Mammary epithelial cell (primary cell): Measurements from ENCODE around the gene TIMM17A.

Source experiments
- EZH2 ChIP-seq: IDR thresholded peaks from 2 replicates; pipeline ENCODE4 v1.6.1; 2012; ENCODE audit warnings: low read length, inconsistent platforms, borderline replicate concordance
- TF ChIP-seq, protein P1 (sequence below), 2 donors: IDR thresholded peaks in 1 of 2; conservative IDR thresholded peaks in 1 of 2; 2 replicates each; pipeline ENCODE4 v1.5.1; 2011 to 2012; ENCODE audit warnings: inconsistent platforms in 2 of 2, low read length in 2 of 2, mild to moderate bottlenecking in 2 of 2, control low read depth in 1 of 2, low read depth in 1 of 2; ENCODE audit not compliant: insufficient read depth in 1 of 2; ENCODE audit errors: extremely low read depth in 1 of 2

DNA sequence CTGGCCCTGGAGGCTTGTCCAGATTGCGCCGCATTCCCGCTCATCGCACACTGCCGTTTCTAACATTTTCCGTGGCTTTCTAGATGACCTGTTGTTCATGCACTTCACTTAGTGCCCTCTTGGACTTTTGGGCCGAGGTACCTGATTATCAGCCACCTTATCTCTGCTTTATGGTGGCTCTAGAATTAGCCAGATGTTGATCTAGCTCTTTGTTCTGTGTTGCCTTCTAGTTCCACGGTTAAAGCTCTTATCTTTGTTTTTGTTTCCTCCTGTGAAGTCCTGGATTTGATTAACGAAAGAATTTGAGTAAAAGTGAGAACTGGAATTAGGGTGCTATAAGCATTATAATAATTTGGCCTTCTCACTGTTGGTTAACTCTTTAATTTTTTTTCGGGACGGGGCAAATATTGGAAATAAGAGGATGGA, 28.1 kb downstream of the TIMM17A start:
- TF ChIP-seq, protein P1, sequence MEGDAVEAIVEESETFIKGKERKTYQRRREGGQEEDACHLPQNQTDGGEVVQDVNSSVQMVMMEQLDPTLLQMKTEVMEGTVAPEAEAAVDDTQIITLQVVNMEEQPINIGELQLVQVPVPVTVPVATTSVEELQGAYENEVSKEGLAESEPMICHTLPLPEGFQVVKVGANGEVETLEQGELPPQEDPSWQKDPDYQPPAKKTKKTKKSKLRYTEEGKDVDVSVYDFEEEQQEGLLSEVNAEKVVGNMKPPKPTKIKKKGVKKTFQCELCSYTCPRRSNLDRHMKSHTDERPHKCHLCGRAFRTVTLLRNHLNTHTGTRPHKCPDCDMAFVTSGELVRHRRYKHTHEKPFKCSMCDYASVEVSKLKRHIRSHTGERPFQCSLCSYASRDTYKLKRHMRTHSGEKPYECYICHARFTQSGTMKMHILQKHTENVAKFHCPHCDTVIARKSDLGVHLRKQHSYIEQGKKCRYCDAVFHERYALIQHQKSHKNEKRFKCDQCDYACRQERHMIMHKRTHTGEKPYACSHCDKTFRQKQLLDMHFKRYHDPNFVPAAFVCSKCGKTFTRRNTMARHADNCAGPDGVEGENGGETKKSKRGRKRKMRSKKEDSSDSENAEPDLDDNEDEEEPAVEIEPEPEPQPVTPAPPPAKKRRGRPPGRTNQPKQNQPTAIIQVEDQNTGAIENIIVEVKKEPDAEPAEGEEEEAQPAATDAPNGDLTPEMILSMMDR (conservative IDR thresholded peaks at IDR 0.05 in 1 of 2, IDR thresholded peaks at IDR 0.05 in 1 of 2; ENCODE audit: extremely low read depth in 1 of 2, insufficient read depth in 1 of 2, low read depth in 1 of 2, low read length in 2 of 2) = no peak
- no peak for TF ChIP-seq EZH2
